Measurements from ENCODE around the gene SHLD1.
A peak's percentile ranks its signal among the peaks of the same experiment; 100 is the strongest.
"Not testable (repeated sequence)": the region's sequence is repeated elsewhere in the genome, so short reads cannot be mapped to it uniquely, and the experiment has no call there.

Gene SHLD1, protein sequence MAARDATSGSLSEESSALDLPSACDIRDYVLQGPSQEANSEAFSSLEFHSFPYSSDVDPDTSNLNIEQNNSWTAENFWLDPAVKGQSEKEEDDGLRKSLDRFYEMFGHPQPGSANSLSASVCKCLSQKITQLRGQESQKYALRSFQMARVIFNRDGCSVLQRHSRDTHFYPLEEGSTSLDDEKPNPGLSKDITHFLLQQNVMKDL

DNA sequence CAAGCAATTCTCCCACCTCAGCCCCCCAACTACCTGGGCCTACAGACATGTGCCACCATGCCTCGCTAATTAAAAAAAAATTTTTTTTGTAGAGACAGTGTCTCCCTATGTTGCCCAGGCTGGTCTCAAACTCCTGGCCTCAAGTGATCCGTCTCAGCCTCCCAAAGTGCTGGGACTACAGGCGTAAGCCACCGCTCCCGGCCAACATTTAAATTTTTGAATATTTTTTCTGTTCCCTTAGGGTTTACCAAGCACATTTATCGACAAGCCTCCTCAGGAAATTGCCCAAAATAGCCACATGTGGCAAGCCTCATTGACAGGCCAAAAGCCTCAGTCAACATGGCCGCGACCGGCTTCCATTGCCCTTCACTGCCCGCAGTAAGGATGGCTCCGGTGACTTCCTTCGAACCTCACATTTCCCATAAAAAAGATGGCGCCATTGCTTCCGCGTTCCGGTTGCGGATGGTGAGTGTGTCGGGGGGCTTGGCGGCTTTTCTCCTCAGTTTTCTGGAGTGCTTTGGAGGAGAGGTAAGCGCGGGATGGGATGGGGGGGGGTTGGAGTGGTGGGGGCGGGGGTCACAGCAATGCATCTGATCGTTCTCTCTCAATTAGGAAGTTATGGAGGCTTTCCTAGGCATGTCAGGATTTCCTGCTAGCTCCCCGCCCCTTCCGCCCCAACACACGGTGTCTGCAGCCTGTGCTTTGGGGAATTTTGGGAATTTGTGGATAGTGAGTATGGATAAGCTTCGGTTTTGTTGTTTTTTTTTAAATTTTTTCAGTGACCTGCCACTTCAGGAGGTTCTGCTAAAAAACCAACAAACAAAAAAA is at the start of gene SHLD1:
TSS of gene SHLD1 (plus strand) at position 450 of the 828 bp plus-strand sequence. CDS start 22,465 bp downstream, outside the sequence.
- Histone ChIP-seq H3K4me3 (ENCODE audit: low read depth in 1 of 2, low read length in 1 of 2) (peak within 1 kb of the TSS; percentile 82 to 95), H3K36me3 (no peaks in the 10 kb centered on the region), H3K27me3 (no peaks in the 10 kb centered on the region), H3K9me3 (no peaks in the 10 kb centered on the region), H3K27ac (peak within 1 kb of the TSS; percentile 85), H3K4me1 (ENCODE audit: control insufficient read depth in 1 of 2, insufficient read depth in 1 of 2, low read depth in 1 of 2, low read length in 1 of 2) (peaks cover 12 to 14% of the 10 kb centered on the region in 2 experiments)
- TF ChIP-seq, protein P1, sequence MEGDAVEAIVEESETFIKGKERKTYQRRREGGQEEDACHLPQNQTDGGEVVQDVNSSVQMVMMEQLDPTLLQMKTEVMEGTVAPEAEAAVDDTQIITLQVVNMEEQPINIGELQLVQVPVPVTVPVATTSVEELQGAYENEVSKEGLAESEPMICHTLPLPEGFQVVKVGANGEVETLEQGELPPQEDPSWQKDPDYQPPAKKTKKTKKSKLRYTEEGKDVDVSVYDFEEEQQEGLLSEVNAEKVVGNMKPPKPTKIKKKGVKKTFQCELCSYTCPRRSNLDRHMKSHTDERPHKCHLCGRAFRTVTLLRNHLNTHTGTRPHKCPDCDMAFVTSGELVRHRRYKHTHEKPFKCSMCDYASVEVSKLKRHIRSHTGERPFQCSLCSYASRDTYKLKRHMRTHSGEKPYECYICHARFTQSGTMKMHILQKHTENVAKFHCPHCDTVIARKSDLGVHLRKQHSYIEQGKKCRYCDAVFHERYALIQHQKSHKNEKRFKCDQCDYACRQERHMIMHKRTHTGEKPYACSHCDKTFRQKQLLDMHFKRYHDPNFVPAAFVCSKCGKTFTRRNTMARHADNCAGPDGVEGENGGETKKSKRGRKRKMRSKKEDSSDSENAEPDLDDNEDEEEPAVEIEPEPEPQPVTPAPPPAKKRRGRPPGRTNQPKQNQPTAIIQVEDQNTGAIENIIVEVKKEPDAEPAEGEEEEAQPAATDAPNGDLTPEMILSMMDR (IDR thresholded peaks at IDR 0.05) = no peak

DNA sequence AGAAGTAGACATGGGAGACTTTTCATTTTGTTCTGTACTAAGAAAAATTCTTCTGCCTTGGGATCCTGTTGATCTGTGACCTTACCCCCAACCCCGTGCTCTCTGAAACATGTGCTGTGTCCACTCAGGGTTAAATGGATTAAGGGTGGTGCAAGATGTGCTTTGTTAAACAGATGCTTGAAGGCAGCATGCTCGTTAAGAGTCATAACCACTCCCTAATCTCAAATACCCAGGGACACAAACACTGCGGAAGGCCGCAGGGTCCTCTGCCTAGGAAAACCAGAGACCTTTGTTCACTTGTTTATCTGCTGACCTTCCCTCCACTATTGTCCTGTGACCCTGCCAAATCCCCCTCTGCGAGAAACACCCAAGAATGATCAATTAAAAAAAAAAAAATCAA is 47.9 kb upstream of the SHLD1 start:
- not testable (repeated sequence) for H3K4me3 ChIP-seq (ENCODE audit: low read depth in 1 of 2, low read length in 1 of 2); H3K9me3 ChIP-seq; H3K27ac ChIP-seq; H3K27me3 ChIP-seq; H3K4me1 ChIP-seq (ENCODE audit: control insufficient read depth in 1 of 2, insufficient read depth in 1 of 2, low read depth in 1 of 2, low read length in 1 of 2); H3K36me3 ChIP-seq

DNA sequence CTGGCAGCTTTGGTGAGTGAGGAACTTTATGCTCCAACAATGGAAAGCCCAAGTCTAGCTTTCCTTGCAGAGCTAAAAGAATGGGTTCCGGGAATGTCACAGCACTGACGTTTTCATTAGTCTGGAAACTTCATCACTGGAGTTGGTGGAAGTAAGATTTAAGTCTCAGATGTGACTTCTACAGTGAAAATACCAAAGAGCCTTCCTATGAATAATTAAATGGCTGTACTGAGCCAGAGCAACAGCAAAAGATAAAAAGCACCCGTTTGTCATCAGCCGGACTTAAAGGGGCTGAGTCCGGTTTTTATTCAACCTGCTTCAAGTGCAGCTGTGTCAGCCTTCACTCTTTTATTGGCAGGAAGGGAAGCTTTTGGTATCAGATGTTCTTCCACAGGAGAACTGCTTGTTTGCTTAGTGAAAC is 46.5 kb upstream of the SHLD1 start:
- no peaks in the 10 kb centered on the region for H3K9me3 ChIP-seq
- peaks cover 0 to 4% of the 10 kb centered on the region in 2 experiments for H3K4me1 ChIP-seq (ENCODE audit: control insufficient read depth in 1 of 2, insufficient read depth in 1 of 2, low read depth in 1 of 2, low read length in 1 of 2)
- H3K27ac ChIP-seq = no peak overlapping the region
- TF ChIP-seq, protein P1 (IDR thresholded peaks at IDR 0.05) = no peak
- no peaks in the 10 kb centered on the region for H3K36me3 ChIP-seq
- no peak overlapping the region for H3K4me3 ChIP-seq (ENCODE audit: low read depth in 1 of 2, low read length in 1 of 2)
- no peaks in the 10 kb centered on the region for H3K27me3 ChIP-seq

DNA sequence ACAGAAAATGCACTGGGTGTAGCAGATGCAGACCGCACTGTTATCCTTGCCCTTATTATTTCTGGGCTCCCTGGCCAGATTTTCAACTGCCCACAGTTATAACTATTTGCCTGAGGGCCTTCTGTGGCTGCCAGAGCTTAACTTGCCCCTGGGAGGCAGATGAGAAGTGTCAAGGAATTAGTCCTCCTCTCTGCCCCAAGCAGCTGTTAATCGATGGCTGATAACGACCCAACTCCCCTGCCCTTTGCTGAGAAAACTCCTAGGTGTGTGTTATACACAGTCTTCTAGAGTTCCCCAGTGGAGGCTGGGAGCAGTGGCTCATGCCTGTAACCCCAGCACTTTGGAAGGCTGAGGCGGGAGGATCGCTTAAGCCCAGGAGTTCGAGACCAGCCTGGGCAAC is 44.4 kb upstream of the SHLD1 start:
- no peaks in the 10 kb centered on the region for H3K9me3 ChIP-seq
- H3K27me3 ChIP-seq = no peaks in the 10 kb centered on the region
- TF ChIP-seq, protein P1 (IDR thresholded peaks at IDR 0.05) = no peak
- peaks cover 0 to 4% of the 10 kb centered on the region in 2 experiments for H3K4me1 ChIP-seq (ENCODE audit: control insufficient read depth in 1 of 2, insufficient read depth in 1 of 2, low read depth in 1 of 2, low read length in 1 of 2)
- no peak overlapping the region for H3K4me3 ChIP-seq (ENCODE audit: low read depth in 1 of 2, low read length in 1 of 2)
- H3K36me3 ChIP-seq = no peaks in the 10 kb centered on the region
- no peak overlapping the region for H3K27ac ChIP-seq

DNA sequence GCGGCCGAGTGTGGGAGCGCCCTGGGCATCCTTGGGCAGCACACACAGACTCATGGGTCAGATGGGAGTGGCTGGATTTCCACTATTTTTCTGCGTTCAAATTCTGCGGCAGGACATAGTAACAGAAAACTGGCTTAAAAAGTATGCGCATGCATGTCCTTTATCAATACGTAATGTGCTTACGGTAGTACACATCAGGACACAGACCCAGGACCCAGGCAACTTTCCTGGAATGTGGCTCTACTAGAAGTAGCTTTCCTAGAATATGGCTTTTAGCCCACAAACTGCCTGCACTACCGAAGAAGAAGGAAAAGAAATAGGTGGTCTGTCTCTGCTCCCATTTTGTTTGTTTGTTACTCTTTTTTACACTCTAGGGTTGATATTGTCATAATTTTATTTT is 43.4 kb upstream of the SHLD1 start:
- no peak overlapping the region for H3K4me3 ChIP-seq (ENCODE audit: low read depth in 1 of 2, low read length in 1 of 2)
- peaks cover 0 to 4% of the 10 kb centered on the region in 2 experiments for H3K4me1 ChIP-seq (ENCODE audit: control insufficient read depth in 1 of 2, insufficient read depth in 1 of 2, low read depth in 1 of 2, low read length in 1 of 2)
- H3K27me3 ChIP-seq = no peaks in the 10 kb centered on the region
- TF ChIP-seq, protein P1 (IDR thresholded peaks at IDR 0.05) = no peak
- no peaks in the 10 kb centered on the region for H3K36me3 ChIP-seq
- no peaks in the 10 kb centered on the region for H3K9me3 ChIP-seq
- H3K27ac ChIP-seq = no peak overlapping the region

DNA sequence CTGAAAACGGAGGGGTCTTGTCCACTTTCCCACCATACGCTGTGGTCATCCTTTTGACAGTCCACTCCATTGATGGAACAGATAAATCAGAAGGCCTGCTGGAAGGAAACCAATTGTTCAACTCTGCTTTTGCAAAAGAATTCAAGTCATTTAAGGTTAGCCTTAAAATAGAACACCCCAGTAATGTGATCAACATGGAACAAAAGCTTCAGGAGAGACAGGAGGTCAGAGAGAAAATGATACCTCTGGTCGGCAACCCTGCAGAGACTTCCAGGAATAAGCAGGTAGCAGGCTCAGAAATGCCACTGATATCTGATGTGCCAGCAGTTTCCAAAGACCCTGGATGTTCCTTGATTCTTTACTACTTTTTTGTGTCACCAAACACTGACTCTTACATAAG is 39.6 kb upstream of the SHLD1 start:
- Histone ChIP-seq H3K4me1 (ENCODE audit: control insufficient read depth in 1 of 2, insufficient read depth in 1 of 2, low read depth in 1 of 2, low read length in 1 of 2) (peaks cover 0 to 4% of the 10 kb centered on the region in 2 experiments), H3K4me3 (ENCODE audit: low read depth in 1 of 2, low read length in 1 of 2) (no peak overlapping the region), H3K27ac (no peak overlapping the region), H3K9me3 (no peaks in the 10 kb centered on the region), H3K36me3 (no peaks in the 10 kb centered on the region), H3K27me3 (no peaks in the 10 kb centered on the region)
- TF ChIP-seq, protein P1 (IDR thresholded peaks at IDR 0.05) = no peak
